ENCODE data around the gene ANXA9. TPM values are rescaled to one million over a fixed set of nuclear protein-coding genes. Genes with fewer than 3 reads are reported as not detected.

The ANXA9 gene
- polyA plus RNA-seq, 1 donor = 3.8 TPM

DNA sequence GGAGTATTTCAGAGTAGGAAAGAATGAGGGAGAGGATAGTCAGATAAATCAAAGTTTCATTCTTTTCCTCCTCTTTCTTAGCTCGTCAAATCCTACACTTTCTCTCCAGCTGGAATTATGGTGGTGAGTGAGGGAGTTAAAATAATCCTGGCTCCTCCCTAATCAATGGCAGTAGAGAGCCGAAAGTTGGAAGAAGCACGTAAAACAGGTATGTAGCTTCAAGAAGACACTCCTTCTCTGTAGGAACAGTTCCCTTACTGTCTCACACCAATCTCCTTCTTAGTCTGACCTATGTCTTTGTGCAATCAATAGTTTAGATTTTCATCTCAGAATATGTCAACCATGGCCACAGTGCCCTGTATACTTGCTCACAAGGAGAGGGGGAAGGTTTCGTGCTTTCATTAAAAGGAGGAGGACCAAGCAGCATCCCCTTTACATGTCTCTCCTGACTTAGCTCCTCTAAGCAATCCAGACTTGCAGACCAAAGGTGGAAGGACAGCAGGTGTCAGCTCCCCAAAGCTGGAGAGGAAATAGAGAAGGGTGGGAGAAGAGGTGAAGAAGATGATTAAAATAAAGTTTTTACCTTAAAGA is 23.7 kb downstream of the ANXA9 start:
- no peak for DNase-seq

- DNase-seq = peak; percentile 82
These were observed 24.4 kb downstream of the ANXA9 start, which contains the start of gene MINDY1 for GRCh38 chr1:151006327-151007052. MINDY1 (minus strand) TSS chr1:151006902; CDS start chr1:151002617, 4,285 bp downstream.

- no peak for DNase-seq
These were observed 25.8 kb downstream of the ANXA9 start for GRCh38 chr1:151007853-151008243.

DNA sequence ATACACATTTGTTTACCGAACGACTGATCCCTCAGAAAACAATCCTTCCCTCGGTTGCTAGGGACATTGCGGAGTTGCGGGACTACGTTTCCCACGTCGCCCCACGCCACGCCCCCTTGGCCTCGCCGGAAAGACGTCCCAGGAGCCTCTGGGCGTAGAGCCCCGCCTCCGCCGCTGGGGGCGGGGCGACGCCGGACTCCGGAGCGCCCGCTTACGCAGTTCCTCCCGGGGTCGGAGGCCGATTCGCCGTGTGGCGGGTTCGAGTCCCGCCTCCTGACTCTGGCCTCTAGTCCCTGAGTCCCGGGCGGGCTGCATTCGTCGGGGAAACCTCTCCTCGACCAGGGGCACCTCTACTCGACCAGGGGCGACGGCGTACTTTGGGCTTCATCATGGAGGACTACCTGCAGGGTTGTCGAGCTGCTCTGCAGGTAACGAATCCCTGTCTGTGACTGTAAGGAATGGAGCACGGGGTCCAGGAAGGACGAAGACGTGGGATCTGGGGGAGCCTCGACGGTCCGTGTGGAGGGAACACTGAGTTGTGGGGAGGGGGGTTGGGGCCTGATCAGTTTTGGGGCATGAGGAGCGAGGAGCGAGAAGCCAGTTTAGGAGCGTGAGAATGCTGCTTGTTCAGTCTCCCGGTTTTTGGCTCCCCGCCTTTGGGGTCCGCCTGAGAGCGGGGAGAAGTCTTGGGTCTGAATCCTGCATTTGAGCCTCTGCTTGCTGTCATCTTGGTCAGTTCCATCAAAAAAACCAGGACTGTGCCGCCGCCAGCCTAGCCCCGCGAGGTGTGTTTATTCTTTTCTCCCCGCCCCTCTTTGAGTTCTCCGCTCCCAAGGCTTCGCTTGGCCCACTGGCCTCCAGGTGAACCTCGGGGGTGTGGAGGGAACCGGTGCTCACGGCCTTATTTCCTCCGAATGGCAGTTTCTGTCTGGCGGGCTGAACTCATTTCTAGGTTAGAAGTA is 26.4 kb downstream of the ANXA9 start, which contains the start of gene PRUNE1:
Gene PRUNE1 (plus strand): TSS at position 206 of the 962 bp plus-strand sequence. CDS start 184 bp downstream, at position 390.
- peak; percentile 99 for DNase-seq

GRCh38 chr1:151009206-151009587 is 27.1 kb downstream of the ANXA9 start:
- DNase-seq = no peak

DNA sequence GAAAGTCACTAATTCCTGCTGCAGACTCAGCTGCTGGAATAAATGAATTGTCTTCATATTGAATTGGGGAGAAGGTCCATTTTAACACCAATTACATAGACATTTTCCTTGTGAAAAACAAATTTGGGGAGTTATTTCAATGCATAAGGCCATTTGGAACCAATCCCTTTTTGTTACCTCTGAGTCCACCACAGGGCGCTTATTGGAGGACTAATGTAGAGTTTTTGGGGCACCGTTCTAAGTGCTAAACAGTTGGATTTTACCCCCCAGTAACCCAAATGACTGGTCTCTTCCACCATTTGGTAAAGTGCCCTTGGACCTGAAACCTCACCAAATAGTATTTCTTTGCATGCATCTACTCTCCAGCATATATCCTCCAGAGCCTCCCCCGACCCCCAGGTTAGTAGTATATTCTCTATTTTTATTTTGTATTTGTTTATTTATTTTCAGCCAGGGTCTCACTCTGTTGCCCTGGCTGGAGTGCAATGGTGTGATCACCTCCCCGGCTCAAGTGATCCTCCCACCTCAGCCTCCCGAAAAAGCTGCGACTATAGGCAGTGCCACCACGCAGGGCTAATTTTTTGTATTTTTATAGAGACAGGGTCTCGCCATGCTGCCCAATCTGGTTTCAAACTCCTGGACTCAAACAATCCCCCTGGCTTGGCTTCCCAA is 27.7 kb downstream of the ANXA9 start:
- no peak for DNase-seq

- no peak for DNase-seq
These were observed 28.2 kb downstream of the ANXA9 start for GRCh38 chr1:151010346-151010726.

GRCh38 chr1:151011154-151011850 is 29.2 kb downstream of the ANXA9 start:
- DNase-seq = no peak

DNA sequence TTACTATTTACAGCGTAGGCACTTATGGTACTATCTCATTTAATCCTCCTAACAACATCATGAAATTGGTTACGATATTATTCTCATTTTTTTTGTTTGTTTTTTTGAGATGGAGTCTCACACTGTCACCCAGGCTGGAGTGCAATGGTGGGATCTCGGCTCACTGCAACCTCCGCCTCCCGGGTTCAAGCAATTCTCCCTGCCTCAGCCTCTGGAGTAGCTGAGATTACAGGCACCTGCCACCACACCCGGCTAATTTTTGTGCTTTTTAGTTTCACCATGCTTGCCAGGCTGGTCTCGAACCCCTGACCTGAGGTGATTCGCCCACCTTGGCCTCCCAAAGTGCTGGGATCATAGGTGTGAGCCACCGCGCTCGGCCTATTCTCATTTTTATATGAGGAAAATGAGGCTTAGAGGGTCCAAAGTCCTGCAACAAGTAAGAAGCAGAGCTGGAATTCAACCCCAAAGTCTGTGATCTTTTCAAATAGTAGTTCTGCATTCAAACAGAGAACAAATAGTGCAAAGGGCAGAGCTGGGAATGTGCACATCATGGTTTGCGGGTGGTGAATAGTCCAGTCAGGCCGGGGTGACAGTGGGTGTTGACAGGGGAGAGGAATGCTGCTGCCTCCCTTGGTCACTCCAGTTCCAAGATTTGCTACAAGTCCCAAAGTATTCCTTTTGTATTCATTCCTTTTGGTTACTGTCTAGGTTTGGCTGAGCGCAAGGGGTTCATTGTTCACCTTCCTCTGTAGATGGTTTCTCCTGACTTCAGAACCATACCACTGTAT is 30.8 kb downstream of the ANXA9 start:
- no peak for DNase-seq

DNA sequence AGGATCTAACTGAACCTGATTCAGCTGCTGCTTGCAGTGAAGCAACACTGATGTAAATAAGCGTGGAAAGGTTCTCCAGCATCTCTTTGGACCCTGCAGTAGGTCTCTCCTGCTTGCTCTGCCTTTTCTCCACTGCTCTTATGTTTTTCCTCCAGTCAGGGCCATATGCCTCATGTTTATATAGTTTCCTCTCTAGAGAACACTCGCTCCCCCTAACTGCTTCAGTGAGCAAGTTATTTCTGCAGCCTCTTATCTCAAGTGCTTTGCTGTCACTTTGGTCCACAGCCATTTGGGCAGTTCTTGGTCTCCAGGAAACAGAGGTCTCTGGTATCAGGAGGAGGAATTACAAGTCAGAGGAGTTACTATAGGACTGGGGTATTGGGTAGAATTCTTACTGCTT is 31.4 kb downstream of the ANXA9 start:
- no peak for DNase-seq

DNA sequence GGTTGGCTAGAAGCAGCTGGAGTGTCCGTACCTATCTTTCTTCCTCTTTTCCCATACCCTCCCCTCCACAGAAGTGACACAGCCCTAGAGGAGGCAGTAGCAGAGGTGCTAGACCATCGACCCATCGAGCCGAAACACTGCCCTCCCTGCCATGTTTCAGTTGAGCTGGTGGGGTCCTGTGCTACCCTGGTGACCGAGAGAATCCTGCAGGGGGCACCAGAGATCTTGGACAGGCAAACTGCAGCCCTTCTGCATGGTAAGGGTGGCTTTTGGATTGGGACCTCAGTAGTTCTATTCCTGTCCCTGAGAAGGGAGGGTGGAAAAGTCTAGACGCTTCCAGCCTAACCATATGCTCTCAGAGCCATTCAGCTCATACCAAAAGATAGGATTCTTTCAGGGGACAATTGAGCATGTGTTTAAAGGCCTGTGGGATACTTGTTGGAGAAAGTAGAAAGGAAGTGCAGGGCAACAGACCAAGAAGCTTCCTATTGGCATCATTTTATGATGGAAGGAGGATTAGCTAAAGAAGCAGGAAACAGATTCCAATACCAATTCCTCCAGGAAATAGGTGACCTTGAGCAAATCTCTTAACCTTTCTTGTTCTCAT is 42.6 kb downstream of the ANXA9 start:
- DNase-seq = peak; percentile 58

DNA sequence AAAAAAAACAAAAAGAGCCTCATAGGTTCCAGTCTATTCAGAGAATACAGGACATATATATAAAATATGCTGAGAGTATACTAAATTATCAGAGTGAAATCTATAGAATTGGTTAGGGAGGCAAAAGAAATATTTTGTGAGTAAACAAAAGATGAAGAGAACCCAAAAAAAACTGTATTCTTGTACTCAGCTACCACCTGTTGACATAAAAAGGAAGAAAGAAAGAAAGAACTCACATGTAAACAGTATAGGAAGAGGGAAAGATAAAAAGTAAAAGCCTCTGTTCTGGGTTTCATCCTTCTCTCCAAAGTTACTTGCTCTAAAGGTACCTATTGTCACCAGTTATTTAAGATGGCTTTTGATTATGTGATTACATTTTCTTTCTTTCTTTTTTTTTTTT is 44.4 kb downstream of the ANXA9 start:
- DNase-seq = no peak

DNA sequence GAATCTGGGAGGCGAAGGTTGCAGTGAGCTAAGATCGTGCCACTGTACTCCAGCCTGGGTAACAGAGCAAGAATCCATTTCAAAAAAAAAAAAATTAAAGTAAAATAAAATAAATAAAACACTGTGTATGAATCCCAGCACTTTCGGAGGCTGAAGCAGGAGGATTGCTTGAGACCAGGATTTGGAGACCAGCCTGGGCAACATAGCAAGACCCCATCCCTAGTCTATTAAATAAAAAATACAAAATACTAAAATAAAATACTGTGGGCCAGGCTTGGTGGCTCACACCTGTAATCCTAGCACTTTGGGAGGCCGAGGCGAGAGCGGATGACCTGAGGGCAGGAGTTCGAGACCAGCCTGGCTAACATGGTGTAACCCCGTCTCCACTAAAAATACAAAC is 50.1 kb downstream of the ANXA9 start:
- DNase-seq = no peak

DNA sequence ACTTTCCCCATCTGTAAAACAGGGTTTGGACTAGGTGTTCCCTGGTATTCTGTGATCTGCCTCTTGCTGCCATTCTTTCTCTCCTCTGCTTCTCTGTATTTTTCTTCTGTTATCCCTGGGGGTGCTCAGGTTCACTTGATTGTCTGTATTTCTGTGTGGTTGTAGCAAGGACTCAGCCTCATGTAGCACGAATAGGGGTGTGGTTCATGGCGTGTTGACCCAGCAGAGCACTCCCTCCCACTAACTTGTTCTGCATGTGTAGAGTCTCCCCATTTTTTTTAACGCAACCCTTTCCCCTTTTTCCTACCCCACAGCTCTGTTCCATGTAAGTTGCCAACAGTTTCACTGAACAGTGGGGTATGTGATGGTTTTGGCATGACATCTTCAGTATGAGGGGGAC is 53.1 kb downstream of the ANXA9 start:
- no peak for DNase-seq

GRCh38 chr1:151036356-151036755 is 54.3 kb downstream of the ANXA9 start, which contains the start of gene BNIPL:
BNIPL (plus strand) TSS chr1:151036586; CDS start chr1:151036726, 140 bp downstream.
- no peak for DNase-seq

- no peak for DNase-seq
These were observed 54.9 kb downstream of the ANXA9 start for GRCh38 chr1:151037032-151037431.

DNA sequence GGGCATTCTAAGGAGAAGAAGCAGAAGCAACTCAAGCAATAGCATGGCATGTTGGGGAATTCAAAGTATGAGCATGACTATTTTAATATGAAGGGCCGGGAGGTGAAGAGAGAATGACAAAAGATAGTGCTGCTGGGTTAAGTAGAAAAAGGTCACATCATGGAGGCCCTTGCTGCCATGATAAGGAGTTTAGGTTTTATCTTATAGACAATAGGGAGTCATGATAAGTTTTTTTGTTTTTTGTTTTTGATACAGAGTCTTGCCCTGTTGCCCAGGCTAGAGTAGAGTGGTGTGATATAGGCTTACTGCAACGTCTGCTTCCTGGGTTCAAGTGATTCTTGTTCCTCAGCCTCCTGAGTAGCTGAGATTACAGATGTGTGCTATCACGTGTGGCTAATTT is 57.4 kb downstream of the ANXA9 start:
- DNase-seq = no peak

GRCh38 chr1:151043163-151043562 is 61.1 kb downstream of the ANXA9 start:
- DNase-seq = no peak
